Natural killer cell (primary cell): ENCODE measurements around the gene ISG15. TPM values are rescaled to one million over a fixed set of nuclear protein-coding genes. Genes with fewer than 3 reads are reported as not detected.

Experiments
- ATAC-seq, 3 donors: fragments of 150-1000 bp in 2 of 3; fragments of 200-7000 bp in 1 of 3; cut with Tn5 transposase; 1 replicate in 1 of 3; 2 replicates in 2 of 3; pipeline ENCODE4 v1.10.0; 2021; ENCODE audit warnings: mild to moderate bottlenecking in 2 of 3, moderate library complexity in 2 of 3
- DNase-seq, 2 donors: peaks; one replicate each; pipeline versions ENCODE4 v3.0.0 to v3.0.0-alpha.2; 2013 to 2021; ENCODE audit warnings: mixed read lengths in 1 of 2
- H3K27ac ChIP-seq: one replicate; pipeline ENCODE4 v1.5.1; 2013; ENCODE audit warnings: mild to moderate bottlenecking, low read length
- H3K27me3 ChIP-seq: one replicate; pipeline ENCODE4 v1.6.1; 2013; ENCODE audit warnings: low read length; ENCODE audit not compliant: control insufficient read depth, insufficient read depth
- H3K36me3 ChIP-seq: one replicate; pipeline ENCODE4 v1.6.1; 2013; ENCODE audit warnings: low read length; ENCODE audit not compliant: control insufficient read depth, insufficient read depth
- H3K4me1 ChIP-seq: one replicate; pipeline ENCODE4 v1.6.1; 2013; ENCODE audit warnings: low read length; ENCODE audit not compliant: control insufficient read depth, insufficient read depth
- H3K4me3 ChIP-seq: one replicate; pipeline ENCODE4 v1.5.1; 2013; ENCODE audit warnings: low read length
- H3K9me3 ChIP-seq: one replicate; pipeline ENCODE4 v1.6.1; 2013; ENCODE audit warnings: low read length; ENCODE audit not compliant: control insufficient read depth, insufficient read depth
- H3K27ac Mint-ChIP-seq, 2 donors: one replicate each; pipeline ENCODE4 v1.8.0; 2022; ENCODE audit warnings: mild to moderate bottlenecking in 2 of 2, mixed read lengths in 2 of 2, moderate library complexity in 1 of 2
- H3K27me3 Mint-ChIP-seq, 2 donors: one replicate each; pipeline ENCODE4 v1.8.0; 2022; ENCODE audit warnings: low read depth in 2 of 2, mixed read lengths in 2 of 2
- H3K36me3 Mint-ChIP-seq: one replicate; pipeline ENCODE4 v1.8.0; 2022; ENCODE audit warnings: mixed read lengths
- H3K4me1 Mint-ChIP-seq, 2 donors: one replicate each; pipeline ENCODE4 v1.8.0; 2022; ENCODE audit warnings: mixed read lengths in 2 of 2
- H3K4me3 Mint-ChIP-seq: one replicate; pipeline ENCODE4 v1.8.0; 2022; ENCODE audit warnings: mild to moderate bottlenecking, moderate library complexity, mixed read lengths
- H3K9me3 Mint-ChIP-seq, 2 donors: one replicate each; pipeline ENCODE4 v1.8.0; 2022; ENCODE audit warnings: mixed read lengths in 2 of 2
- CTCF ChIP-seq: fragments of 200-600 bp; IDR thresholded peaks from one replicate; pipeline ENCODE4 v1.8.0; 2022; ENCODE audit warnings: antibody characterized with exemption
- WGBS: methylation state at CpG from one replicate; pipeline ENCODE4 v1.1.7; 2013; ENCODE audit warnings: missing lambda C conversion rate; ENCODE audit not compliant: insufficient coverage; 5-methylcytosine and 5-hydroxymethylcytosine counted together
- intact Hi-C: fragments of 100-400 bp; cut with micrococcal nuclease; formaldehyde crosslinking; loops from one replicate; pipeline ENCODE4 v1.14.2; 2022
- total RNA-seq, 4 donors: library from RNA; stranded (reverse); fragments of 120-200 nt in 1 of 4; gene quantifications; one replicate each; pipeline versions ENCODE4 v1.2.3 to v1.2.4, GENCODE V29; 2013 to 2022

The ISG15 gene
- total RNA-seq, 3 donors from 2014 or later (not counting 1 experiment from before 2014, with no cell fraction given): 17.0 to 56.9 (median 50.2) TPM

GRCh38 chr1:1045129-1045528 is 31.8 kb downstream of the ISG15 start:
- H3K4me1 Mint-ChIP-seq: peaks cover 0 to 1% of the 10 kb centered on the region in 2 donors
- intact Hi-C loops: no loop called here
- Histone ChIP-seq H3K4me1 (peaks cover 5% of the 10 kb centered on the region), H3K36me3 (no peaks in the 10 kb centered on the region), H3K27me3 (no peaks in the 10 kb centered on the region), H3K9me3 (no peaks in the 10 kb centered on the region), H3K4me3 (no peak overlapping the region), H3K27ac (no peak overlapping the region)
- H3K27ac Mint-ChIP-seq: no peak overlapping the region
- DNase-seq (no peak), ATAC-seq (no peak)
- H3K4me3 Mint-ChIP-seq: no peak overlapping the region
- no peaks in the 10 kb centered on the region for H3K9me3 Mint-ChIP-seq
- TF ChIP-seq CTCF: no peak
- no peaks in the 10 kb centered on the region for H3K27me3 Mint-ChIP-seq
- WGBS: 90% methylated on average over 23 of the region's 23 CpGs
- H3K36me3 Mint-ChIP-seq: no peaks in the 10 kb centered on the region

GRCh38 chr1:1046243-1046642 is 32.9 kb downstream of the ISG15 start:
- H3K27me3 Mint-ChIP-seq: no peaks in the 10 kb centered on the region
- 95% methylated on average over 20 of the region's 20 CpGs for WGBS
- Histone ChIP-seq H3K4me3 (no peak overlapping the region), H3K27ac (no peak overlapping the region), H3K27me3 (no peaks in the 10 kb centered on the region), H3K9me3 (no peaks in the 10 kb centered on the region), H3K36me3 (no peaks in the 10 kb centered on the region), H3K4me1 (no peaks in the 10 kb centered on the region)
- H3K4me1 Mint-ChIP-seq: no peaks in the 10 kb centered on the region
- ATAC-seq (no peak), DNase-seq (no peak)
- no peak overlapping the region for H3K4me3 Mint-ChIP-seq
- no peak overlapping the region for H3K27ac Mint-ChIP-seq
- no peaks in the 10 kb centered on the region for H3K9me3 Mint-ChIP-seq
- intact Hi-C loops: no loop called here
- TF ChIP-seq CTCF: no peak
- H3K36me3 Mint-ChIP-seq: no peaks in the 10 kb centered on the region

- Mint-ChIP-seq H3K36me3 (no peaks in the 10 kb centered on the region), H3K27ac (no peak overlapping the region), H3K4me3 (no peak overlapping the region), H3K4me1 (no peaks in the 10 kb centered on the region), H3K9me3 (no peaks in the 10 kb centered on the region), H3K27me3 (no peaks in the 10 kb centered on the region)
- no peak for TF ChIP-seq CTCF
- no peaks in the 10 kb centered on the region for H3K4me1 ChIP-seq
- ATAC-seq: no peak
- intact Hi-C loops: no loop called here
- no peak overlapping the region for H3K4me3 ChIP-seq
- 94% methylated on average over 26 of the region's 26 CpGs for WGBS
- DNase-seq: no peak
- no peaks in the 10 kb centered on the region for H3K27me3 ChIP-seq
- no peak overlapping the region for H3K27ac ChIP-seq
- no peaks in the 10 kb centered on the region for H3K36me3 ChIP-seq
- H3K9me3 ChIP-seq: no peaks in the 10 kb centered on the region
Measured at GRCh38 chr1:1046767-1047166, 33.5 kb downstream of the ISG15 start.

- WGBS: 92% methylated on average over 19 of the region's 19 CpGs
Measured at GRCh38 chr1:1047407-1047806, 34.1 kb downstream of the ISG15 start.

More at GRCh38 chr1:1047407-1047806, 34.1 kb downstream of the ISG15 start:
- no peaks in the 10 kb centered on the region for H3K9me3 ChIP-seq
- no peak for TF ChIP-seq CTCF
- no peak for DNase-seq
- H3K27ac ChIP-seq: no peak overlapping the region
- H3K27ac Mint-ChIP-seq: no peak overlapping the region
- H3K36me3 Mint-ChIP-seq: no peaks in the 10 kb centered on the region
- H3K27me3 Mint-ChIP-seq: no peaks in the 10 kb centered on the region
- H3K4me1 Mint-ChIP-seq: no peaks in the 10 kb centered on the region
- H3K4me3 Mint-ChIP-seq: no peak overlapping the region
- H3K4me3 ChIP-seq: no peak overlapping the region
- H3K9me3 Mint-ChIP-seq: no peaks in the 10 kb centered on the region
- H3K36me3 ChIP-seq: no peaks in the 10 kb centered on the region
- H3K27me3 ChIP-seq: no peaks in the 10 kb centered on the region
- ATAC-seq: no peak
- no peaks in the 10 kb centered on the region for H3K4me1 ChIP-seq
- intact Hi-C loops: no loop called here
